ENCODE results near the gene ECM1.

ECM1 gene

GRCh38 chr1:150516050-150516591 is 8.2 kb downstream of the ECM1 start:
- H3K4me3 ChIP-seq (ENCODE audit: low read length, poor library complexity, severe bottlenecking) = peak overlapping the region; percentile 78
- H3K4me1 ChIP-seq (ENCODE audit: insufficient read depth, low read length, poor library complexity, severe bottlenecking) = peaks cover 11% of the 10 kb centered on the region
- H3K9me3 ChIP-seq (ENCODE audit: insufficient read depth, low read depth, low read length) = no peaks in the 10 kb centered on the region
- no peaks in the 10 kb centered on the region for H3K9me2 ChIP-seq (replicated peaks; ENCODE audit: low read depth, low read length)
- no peak for TF ChIP-seq CTCF (conservative IDR thresholded peaks at IDR 0.05; ENCODE audit: low read length)
- TF ChIP-seq EZH2phosphoT487 (IDR thresholded peaks at IDR 0.05; ENCODE audit: borderline replicate concordance) = no peak
- H3K9ac ChIP-seq (ENCODE audit: low read depth, low read length, poor library complexity, severe bottlenecking) = peak overlapping the region; percentile 69
- H3K27me3 ChIP-seq (ENCODE audit: insufficient read depth, low read length, poor library complexity, severe bottlenecking) = no peaks in the 10 kb centered on the region
- H2AFZ ChIP-seq (ENCODE audit: low read length) = peak overlapping the region; percentile 96
- H4K20me1 ChIP-seq (ENCODE audit: insufficient read depth, low read length, poor library complexity, severe bottlenecking) = no peaks in the 10 kb centered on the region
- peak overlapping the region; percentile 83 for H3K4me2 ChIP-seq (ENCODE audit: low read depth, low read length, poor library complexity, severe bottlenecking)
- no peaks in the 10 kb centered on the region for H3F3A ChIP-seq (ENCODE audit: low read depth)
- no peaks in the 10 kb centered on the region for H3K36me3 ChIP-seq (ENCODE audit: insufficient read depth, low read length)
- H3K79me2 ChIP-seq (ENCODE audit: insufficient read depth, low read length) = no peaks in the 10 kb centered on the region

- H4K20me1 ChIP-seq (ENCODE audit: insufficient read depth, low read length, poor library complexity, severe bottlenecking) = no peaks in the 10 kb centered on the region
- H3K4me2 ChIP-seq (ENCODE audit: low read depth, low read length, poor library complexity, severe bottlenecking) = peak overlapping the region; percentile 83
- no peaks in the 10 kb centered on the region for H3K9me2 ChIP-seq (replicated peaks; ENCODE audit: low read depth, low read length)
- no peaks in the 10 kb centered on the region for H3K27me3 ChIP-seq (ENCODE audit: insufficient read depth, low read length, poor library complexity, severe bottlenecking)
- H3K9ac ChIP-seq (ENCODE audit: low read depth, low read length, poor library complexity, severe bottlenecking) = peak overlapping the region; percentile 69
- no peaks in the 10 kb centered on the region for H3K36me3 ChIP-seq (ENCODE audit: insufficient read depth, low read length)
- TF ChIP-seq CTCF (conservative IDR thresholded peaks at IDR 0.05; ENCODE audit: low read length) (peak; percentile 45; the same call in 1 of the 2 replicates), EZH2phosphoT487 (IDR thresholded peaks at IDR 0.05; ENCODE audit: borderline replicate concordance) (no peak)
- peak overlapping the region; percentile 78 for H3K4me3 ChIP-seq (ENCODE audit: low read length, poor library complexity, severe bottlenecking)
- no peaks in the 10 kb centered on the region for H3K79me2 ChIP-seq (ENCODE audit: insufficient read depth, low read length)
- no peaks in the 10 kb centered on the region for H3F3A ChIP-seq (ENCODE audit: low read depth)
- no peaks in the 10 kb centered on the region for H3K9me3 ChIP-seq (ENCODE audit: insufficient read depth, low read depth, low read length)
- peak overlapping the region; percentile 96 for H2AFZ ChIP-seq (ENCODE audit: low read length)
- H3K4me1 ChIP-seq (ENCODE audit: insufficient read depth, low read length, poor library complexity, severe bottlenecking) = peaks cover 11% of the 10 kb centered on the region
Measured at GRCh38 chr1:150516616-150517015, 8.7 kb downstream of the ECM1 start.

DNA sequence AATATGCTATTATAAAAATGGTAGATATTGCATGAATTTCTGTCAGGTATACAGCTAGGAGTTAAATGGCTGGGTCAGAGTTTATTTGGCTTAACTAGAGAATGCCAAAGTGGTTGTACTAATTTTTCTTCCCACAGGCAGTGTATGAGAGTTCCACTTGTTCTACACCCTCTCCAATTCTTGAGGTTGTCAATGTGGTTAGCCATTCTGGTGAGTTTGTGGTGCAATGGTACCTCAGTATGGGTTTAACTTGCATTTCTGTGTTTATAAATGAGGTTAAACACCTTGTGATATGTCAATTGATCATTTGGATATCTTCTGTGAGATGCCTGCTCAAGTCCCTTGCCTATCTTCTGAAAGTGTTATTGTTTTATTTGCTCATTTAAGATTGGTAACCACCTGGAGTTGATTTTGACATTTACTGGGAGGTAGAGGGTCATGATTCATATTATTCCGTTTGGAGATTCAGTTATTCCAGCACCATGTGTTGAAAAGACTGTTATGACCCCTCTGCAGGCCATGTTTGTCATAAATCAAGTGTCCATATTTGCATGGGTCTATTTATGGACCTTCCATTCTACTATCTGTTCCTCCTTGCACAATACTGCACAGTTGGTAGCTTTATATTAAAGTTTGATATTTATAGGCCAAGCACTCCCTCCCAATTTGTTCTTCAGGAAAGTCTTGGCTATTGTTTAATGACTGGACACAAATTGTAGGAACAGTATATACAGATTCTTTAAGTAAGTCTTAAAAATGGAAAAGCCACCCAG is 13.5 kb downstream of the ECM1 start:
- Histone ChIP-seq H2AFZ (ENCODE audit: low read length) (no peak overlapping the region), H3F3A (ENCODE audit: low read depth) (no peaks in the 10 kb centered on the region), H3K4me2 (ENCODE audit: low read depth, low read length, poor library complexity, severe bottlenecking) (no peak overlapping the region), H3K27me3 (ENCODE audit: insufficient read depth, low read length, poor library complexity, severe bottlenecking) (no peaks in the 10 kb centered on the region), H3K79me2 (ENCODE audit: insufficient read depth, low read length) (no peaks in the 10 kb centered on the region), H3K4me3 (ENCODE audit: low read length, poor library complexity, severe bottlenecking) (no peak overlapping the region), H3K4me1 (ENCODE audit: insufficient read depth, low read length, poor library complexity, severe bottlenecking) (peaks cover 8% of the 10 kb centered on the region), H3K9ac (ENCODE audit: low read depth, low read length, poor library complexity, severe bottlenecking) (no peak overlapping the region), H3K36me3 (ENCODE audit: insufficient read depth, low read length) (no peaks in the 10 kb centered on the region), H3K9me2 (replicated peaks; ENCODE audit: low read depth, low read length) (no peaks in the 10 kb centered on the region), H3K9me3 (ENCODE audit: insufficient read depth, low read depth, low read length) (no peaks in the 10 kb centered on the region), H4K20me1 (ENCODE audit: insufficient read depth, low read length, poor library complexity, severe bottlenecking) (no peaks in the 10 kb centered on the region)
- TF ChIP-seq CTCF (conservative IDR thresholded peaks at IDR 0.05; ENCODE audit: low read length) = no peak
- TF ChIP-seq EZH2phosphoT487 (IDR thresholded peaks at IDR 0.05; ENCODE audit: borderline replicate concordance) = no peak
